ENCODE measurements around the gene MFN1.

MFN1 gene

DNA sequence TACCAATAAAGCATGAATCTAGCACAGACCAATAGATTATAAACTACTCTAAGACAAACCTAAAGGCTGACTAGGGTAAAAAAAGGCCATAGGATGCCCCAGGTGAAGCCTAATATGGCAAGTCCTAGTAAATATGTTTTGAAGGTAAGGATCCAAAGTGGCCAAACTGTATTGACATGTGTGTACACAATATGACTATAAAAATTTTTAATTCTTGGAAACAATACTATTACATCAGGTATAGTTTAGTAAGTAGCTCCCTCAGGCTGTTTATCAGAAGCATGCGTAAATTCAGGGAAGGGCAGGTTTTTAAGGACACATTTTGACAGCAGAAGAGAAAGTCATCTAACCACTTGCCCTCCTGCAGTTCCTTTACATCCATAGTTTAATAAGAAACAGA is 84.9 kb downstream of the MFN1 start:
- no peak for DNase-seq

DNA sequence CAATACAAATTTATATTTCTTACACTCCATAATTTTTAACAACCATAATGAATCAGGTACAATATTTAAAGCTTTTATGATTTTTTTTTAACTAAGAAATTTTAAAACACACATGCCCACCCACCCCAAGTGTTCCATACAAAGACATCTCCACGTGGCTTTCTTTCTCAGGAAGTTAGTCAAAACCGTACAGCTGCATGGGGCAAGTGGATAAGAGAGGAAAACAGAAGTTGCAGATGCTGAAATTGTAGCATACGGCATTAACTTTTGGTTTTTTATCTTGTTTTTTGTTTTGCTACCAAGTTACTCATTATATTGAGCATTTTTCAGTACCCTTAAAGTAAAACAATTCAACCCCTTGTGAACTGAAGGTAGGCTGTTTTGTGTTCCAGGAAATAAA is 89.0 kb downstream of the MFN1 start:
- DNase-seq = no peak

DNA sequence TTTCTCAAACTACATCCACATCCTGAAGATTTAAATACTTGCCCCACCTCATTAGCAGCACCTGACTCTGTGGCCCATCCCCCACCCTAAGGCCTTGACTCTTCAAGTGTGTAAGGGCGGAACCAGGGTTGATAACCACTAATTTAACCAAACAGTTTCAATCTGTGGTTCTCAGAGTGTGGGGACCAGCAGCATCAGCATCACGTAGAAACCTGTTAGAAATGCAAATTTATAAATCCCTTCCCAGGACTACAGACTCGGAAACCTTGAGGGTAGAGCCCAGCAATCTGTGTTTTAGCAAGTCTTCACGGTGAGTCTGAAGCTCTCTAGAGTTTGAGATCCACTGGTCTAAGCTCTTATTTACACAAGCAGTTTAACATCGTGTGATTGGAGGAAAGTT is 91.3 kb downstream of the MFN1 start:
- DNase-seq = no peak

Measured in femur (tissue), 1 donor.